ENCODE measurements around the gene RASA4B.
A peak's percentile ranks its signal among the peaks of the same experiment; 100 is the strongest.

RASA4B gene

GRCh38 chr7:102447311-102447710 is 70.3 kb downstream of the RASA4B start:
- Histone ChIP-seq H3K27me3 (ENCODE audit: low read depth, low read length) (no peaks in the 10 kb centered on the region), H3K27ac (ENCODE audit: low read length) (no peak overlapping the region), H4K20me1 (ENCODE audit: insufficient read depth, low read length) (no peaks in the 10 kb centered on the region), H3K4me1 (ENCODE audit: low read length) (peaks cover 35% of the 10 kb centered on the region), H3K4me3 (ENCODE audit: low read length) (no peak overlapping the region), H3K9me3 (ENCODE audit: insufficient read depth, low read length) (no peaks in the 10 kb centered on the region), H3K4me2 (ENCODE audit: low read length) (no peak overlapping the region), H2AFZ (ENCODE audit: low read depth, low read length) (no peak overlapping the region), H3K36me3 (replicated peaks; ENCODE audit: low read depth, low read length) (peaks cover 33% of the 10 kb centered on the region), H3K79me2 (ENCODE audit: low read length) (peaks cover 2% of the 10 kb centered on the region; the same call in 1 of the 2 replicates), H3K9ac (ENCODE audit: low read length) (no peak overlapping the region)
- no peak for TF ChIP-seq CTCF (IDR thresholded peaks at IDR 0.05; ENCODE audit: low read depth, low read length)
- TF ChIP-seq EZH2phosphoT487 (IDR thresholded peaks at IDR 0.05; ENCODE audit: low read depth) = no peak

GRCh38 chr7:102446387-102447156 is 71.0 kb downstream of the RASA4B start:
- Histone ChIP-seq H3K79me2 (ENCODE audit: low read length) (peaks cover 2% of the 10 kb centered on the region; the same call in 1 of the 2 replicates), H3K4me3 (ENCODE audit: low read length) (no peak overlapping the region), H3K4me2 (ENCODE audit: low read length) (no peak overlapping the region), H3K36me3 (replicated peaks; ENCODE audit: low read depth, low read length) (peaks cover 36% of the 10 kb centered on the region), H3K4me1 (ENCODE audit: low read length) (peaks cover 39% of the 10 kb centered on the region), H4K20me1 (ENCODE audit: insufficient read depth, low read length) (no peaks in the 10 kb centered on the region), H2AFZ (ENCODE audit: low read depth, low read length) (no peak overlapping the region), H3K9ac (ENCODE audit: low read length) (no peak overlapping the region), H3K27ac (ENCODE audit: low read length) (no peak overlapping the region), H3K9me3 (ENCODE audit: insufficient read depth, low read length) (peaks cover 3% of the 10 kb centered on the region; the same call in 1 of the 2 replicates), H3K27me3 (ENCODE audit: low read depth, low read length) (no peaks in the 10 kb centered on the region)
- TF ChIP-seq CTCF (IDR thresholded peaks at IDR 0.05; ENCODE audit: low read depth, low read length) (no peak), EZH2phosphoT487 (IDR thresholded peaks at IDR 0.05; ENCODE audit: low read depth) (no peak)

- Histone ChIP-seq H3K79me2 (ENCODE audit: low read length) (peaks cover 2% of the 10 kb centered on the region; the same call in 1 of the 2 replicates), H4K20me1 (ENCODE audit: insufficient read depth, low read length) (no peaks in the 10 kb centered on the region), H3K27me3 (ENCODE audit: low read depth, low read length) (no peaks in the 10 kb centered on the region), H3K4me2 (ENCODE audit: low read length) (no peak overlapping the region), H3K9ac (ENCODE audit: low read length) (no peak overlapping the region; the same call in 1 of the 2 replicates), H3K4me3 (ENCODE audit: low read length) (no peak overlapping the region), H3K4me1 (ENCODE audit: low read length) (peaks cover 41% of the 10 kb centered on the region), H3K27ac (ENCODE audit: low read length) (no peak overlapping the region), H2AFZ (ENCODE audit: low read depth, low read length) (no peak overlapping the region), H3K36me3 (replicated peaks; ENCODE audit: low read depth, low read length) (peaks cover 36% of the 10 kb centered on the region), H3K9me3 (ENCODE audit: insufficient read depth, low read length) (peaks cover 3% of the 10 kb centered on the region; the same call in 1 of the 2 replicates)
- TF ChIP-seq CTCF (IDR thresholded peaks at IDR 0.05; ENCODE audit: low read depth, low read length) (no peak), EZH2phosphoT487 (IDR thresholded peaks at IDR 0.05; ENCODE audit: low read depth) (no peak)
Measured at GRCh38 chr7:102445674-102446071, 71.9 kb downstream of the RASA4B start.

GRCh38 chr7:102444961-102445673 is 72.5 kb downstream of the RASA4B start:
- peak overlapping the region; percentile 25; the same call in 1 of the 2 replicates for H3K9ac ChIP-seq (ENCODE audit: low read length)
- 0 out of 2 replicates have a peak overlapping the region, but pooled peaks have one; percentile 6 for H3K27ac ChIP-seq (ENCODE audit: low read length)
- H3K4me3 ChIP-seq (ENCODE audit: low read length) = no peak overlapping the region
- no peaks in the 10 kb centered on the region for H3K27me3 ChIP-seq (ENCODE audit: low read depth, low read length)
- peaks cover 3% of the 10 kb centered on the region; the same call in 1 of the 2 replicates for H3K9me3 ChIP-seq (ENCODE audit: insufficient read depth, low read length)
- peaks cover 2% of the 10 kb centered on the region; the same call in 1 of the 2 replicates for H3K79me2 ChIP-seq (ENCODE audit: low read length)
- H3K4me1 ChIP-seq (ENCODE audit: low read length) = peaks cover 39% of the 10 kb centered on the region
- peaks cover 39% of the 10 kb centered on the region for H3K36me3 ChIP-seq (replicated peaks; ENCODE audit: low read depth, low read length)
- H4K20me1 ChIP-seq (ENCODE audit: insufficient read depth, low read length) = no peaks in the 10 kb centered on the region
- TF ChIP-seq CTCF (IDR thresholded peaks at IDR 0.05; ENCODE audit: low read depth, low read length) (no peak), EZH2phosphoT487 (IDR thresholded peaks at IDR 0.05; ENCODE audit: low read depth) (no peak)
- no peak overlapping the region for H2AFZ ChIP-seq (ENCODE audit: low read depth, low read length)
- H3K4me2 ChIP-seq (ENCODE audit: low read length) = peak overlapping the region; percentile 59
